GM12865 (cell line): Measurements from ENCODE around the gene GBX2.

Experiments
- DNase-seq: peaks from one replicate; pipeline ENCODE4 v3.0.0; 2010; ENCODE audit warnings: low read depth
- H3K4me3 ChIP-seq: 2 replicates; pipeline ENCODE4 v1.5.1; 2011; ENCODE audit warnings: mild to moderate bottlenecking, low read depth, low read length, control low read depth
- TF ChIP-seq, protein P1 (sequence below): IDR thresholded peaks from 2 replicates; pipeline ENCODE4 v1.5.1; 2011; ENCODE audit warnings: low read length, control low read depth, low read depth, inconsistent platforms; ENCODE audit not compliant: insufficient read depth; ENCODE audit errors: missing control alignments

The GBX2 gene

DNA sequence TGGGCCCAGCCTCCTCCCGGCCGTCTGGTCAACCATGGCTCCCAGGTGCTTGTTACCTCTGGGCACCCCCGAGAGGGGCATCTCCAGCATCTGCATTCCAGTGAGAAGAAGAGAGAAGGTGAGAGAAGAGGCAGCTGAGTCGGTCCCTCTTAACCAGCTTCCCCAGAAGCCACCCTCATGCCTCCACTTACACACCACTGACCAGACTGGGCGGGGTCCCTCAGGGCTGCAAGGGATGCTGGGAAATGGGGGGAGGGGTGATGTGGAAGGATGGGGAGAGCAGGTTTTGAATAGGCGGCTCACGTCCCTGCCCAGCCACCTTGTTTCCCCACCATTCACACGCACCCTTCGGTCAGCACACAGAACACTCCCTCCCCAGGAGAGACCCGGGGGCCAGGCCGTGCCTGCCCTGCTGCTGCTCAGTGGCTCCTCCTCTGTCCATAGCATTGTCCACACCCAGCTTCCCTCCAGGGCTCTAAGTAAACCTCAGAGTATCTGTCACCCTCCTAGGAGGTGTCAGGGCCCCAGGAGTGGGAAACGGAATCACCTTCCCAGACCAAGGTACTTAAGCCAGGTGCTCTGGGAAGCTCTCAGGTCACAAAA, 34.7 kb downstream of the GBX2 start:
- H3K4me3 ChIP-seq, result no peak overlapping the region
- TF ChIP-seq, protein P1, sequence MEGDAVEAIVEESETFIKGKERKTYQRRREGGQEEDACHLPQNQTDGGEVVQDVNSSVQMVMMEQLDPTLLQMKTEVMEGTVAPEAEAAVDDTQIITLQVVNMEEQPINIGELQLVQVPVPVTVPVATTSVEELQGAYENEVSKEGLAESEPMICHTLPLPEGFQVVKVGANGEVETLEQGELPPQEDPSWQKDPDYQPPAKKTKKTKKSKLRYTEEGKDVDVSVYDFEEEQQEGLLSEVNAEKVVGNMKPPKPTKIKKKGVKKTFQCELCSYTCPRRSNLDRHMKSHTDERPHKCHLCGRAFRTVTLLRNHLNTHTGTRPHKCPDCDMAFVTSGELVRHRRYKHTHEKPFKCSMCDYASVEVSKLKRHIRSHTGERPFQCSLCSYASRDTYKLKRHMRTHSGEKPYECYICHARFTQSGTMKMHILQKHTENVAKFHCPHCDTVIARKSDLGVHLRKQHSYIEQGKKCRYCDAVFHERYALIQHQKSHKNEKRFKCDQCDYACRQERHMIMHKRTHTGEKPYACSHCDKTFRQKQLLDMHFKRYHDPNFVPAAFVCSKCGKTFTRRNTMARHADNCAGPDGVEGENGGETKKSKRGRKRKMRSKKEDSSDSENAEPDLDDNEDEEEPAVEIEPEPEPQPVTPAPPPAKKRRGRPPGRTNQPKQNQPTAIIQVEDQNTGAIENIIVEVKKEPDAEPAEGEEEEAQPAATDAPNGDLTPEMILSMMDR, result no peak
- DNase-seq, result no peak

DNA sequence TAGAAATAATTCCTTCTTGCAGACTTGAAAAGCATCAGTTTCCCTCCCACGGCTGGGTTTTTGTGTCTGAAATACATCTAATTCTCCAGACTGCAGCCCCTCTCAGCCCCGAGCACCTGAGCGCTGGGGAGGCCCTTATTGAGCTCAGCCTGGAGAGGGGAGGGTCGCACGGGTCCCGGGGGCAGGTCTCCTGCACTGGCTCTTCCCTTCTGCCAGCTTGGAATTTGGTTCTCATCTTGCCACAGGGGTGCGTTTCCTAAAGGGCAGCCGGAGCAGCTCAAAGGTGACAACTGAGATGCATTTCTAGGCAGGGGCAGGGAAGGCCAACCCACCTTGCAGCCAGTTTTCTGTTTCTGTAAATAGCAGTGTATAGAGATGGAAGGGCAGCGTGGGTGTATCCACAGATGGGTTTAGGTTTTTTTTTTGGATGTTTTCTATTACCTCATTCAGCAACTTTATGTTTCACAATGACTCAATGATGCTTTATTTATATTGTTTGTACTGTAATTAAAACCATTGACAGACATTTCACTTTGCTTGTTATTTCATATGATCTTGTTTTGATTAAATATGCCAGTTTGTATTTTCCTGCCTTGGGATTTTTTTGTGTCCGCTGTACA, 37.0 kb downstream of the GBX2 start:
- no peak overlapping the region for H3K4me3 ChIP-seq
- TF ChIP-seq, protein P1, result no peak
- DNase-seq, result no peak

DNA sequence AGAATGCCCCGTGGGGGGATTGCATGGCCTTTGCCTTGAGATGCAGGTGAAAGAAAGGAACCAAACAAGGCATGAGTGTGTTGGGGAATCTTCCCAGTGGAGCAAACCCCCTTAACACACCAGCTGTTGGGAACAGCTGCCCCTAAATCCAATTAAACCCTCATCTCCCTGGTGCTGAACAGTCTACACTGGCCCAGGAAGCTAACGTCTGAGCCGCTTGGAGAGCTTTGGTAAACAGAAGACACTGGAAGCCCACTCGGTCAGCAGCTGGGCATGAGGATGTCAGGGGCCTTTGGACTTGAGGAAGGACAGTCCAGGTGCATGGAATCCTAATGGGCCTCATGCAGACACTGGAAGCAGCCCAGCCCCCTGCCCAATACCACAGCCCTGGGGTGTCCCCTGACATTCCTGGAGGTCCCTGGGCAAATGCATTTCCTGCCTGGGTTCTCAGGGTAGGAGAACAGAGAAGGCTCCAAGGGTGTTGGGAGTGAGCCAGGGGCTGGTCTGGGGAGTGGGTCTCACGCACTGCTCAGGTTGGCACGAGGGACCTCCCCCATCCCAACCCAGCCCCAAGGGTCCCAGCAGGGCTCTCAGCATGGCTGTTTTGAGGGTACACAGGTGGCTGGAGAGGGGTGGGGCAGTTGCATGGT, 37.7 kb downstream of the GBX2 start:
- no peak for DNase-seq
- TF ChIP-seq, protein P1, result no peak
- H3K4me3 ChIP-seq, result no peak overlapping the region

DNA sequence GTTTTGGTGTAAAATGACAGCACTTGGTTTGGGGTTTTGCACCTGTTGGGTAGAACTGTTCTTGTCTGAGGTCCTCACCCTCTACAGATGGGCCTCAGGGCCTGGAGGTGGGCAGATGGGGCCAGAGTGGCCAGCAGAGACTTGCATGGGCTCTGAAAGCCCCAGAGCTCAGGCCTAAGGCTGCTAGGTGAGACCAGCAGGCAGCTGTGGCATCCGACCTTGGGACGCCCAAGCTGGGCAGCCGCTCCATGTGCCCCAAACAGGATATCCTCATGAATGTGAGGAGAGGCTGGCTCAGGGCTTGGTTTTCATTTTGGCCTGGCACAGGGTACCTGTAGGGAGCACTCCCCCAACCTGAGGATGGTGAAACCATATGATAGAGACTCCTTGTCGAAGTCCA, 38.3 kb downstream of the GBX2 start:
- DNase-seq, result no peak
- TF ChIP-seq, protein P1, result no peak
- H3K4me3 ChIP-seq, result no peak overlapping the region

DNA sequence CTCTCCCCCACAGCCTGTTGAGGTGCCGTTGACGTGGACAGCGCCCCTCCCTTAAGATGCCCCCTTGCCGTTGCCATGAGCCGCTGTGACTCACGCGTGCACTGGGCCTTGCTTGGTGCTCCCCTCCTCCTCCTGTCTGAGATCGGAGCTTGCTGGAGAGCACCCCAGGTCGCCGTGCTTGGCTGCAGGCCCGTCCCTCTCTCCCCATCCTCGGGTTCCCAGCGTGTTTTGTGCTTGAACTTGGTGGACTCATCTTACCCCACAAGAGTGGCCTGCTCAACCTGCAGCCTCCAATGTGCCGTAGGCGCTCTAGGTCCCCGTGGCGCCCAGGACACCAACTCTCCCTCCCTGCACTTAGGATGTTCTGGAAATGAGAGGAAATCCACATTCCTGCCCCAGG, 39.9 kb downstream of the GBX2 start:
- TF ChIP-seq, protein P1, result no peak
- no peak overlapping the region for H3K4me3 ChIP-seq
- DNase-seq, result no peak

DNA sequence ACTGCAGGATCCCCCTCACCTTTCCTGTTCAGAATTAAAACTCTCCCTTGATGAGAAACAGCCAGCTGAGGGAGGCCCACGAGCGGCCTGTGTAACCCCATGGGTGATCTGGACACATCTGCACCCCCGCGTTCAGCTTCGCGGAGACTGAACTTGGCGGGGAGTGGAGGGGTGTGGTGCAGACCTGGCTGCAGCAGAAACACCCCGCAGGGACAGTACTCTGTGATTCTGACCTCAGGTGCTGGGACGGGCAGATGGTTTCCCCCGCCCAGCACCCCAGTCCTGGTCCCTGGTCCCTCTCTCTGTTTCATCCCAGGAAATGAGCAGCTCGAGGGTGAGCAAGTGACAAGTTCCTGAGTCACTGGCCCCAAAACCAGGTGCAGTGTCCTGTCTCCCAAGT, 41.2 kb downstream of the GBX2 start:
- no peak overlapping the region for H3K4me3 ChIP-seq
- TF ChIP-seq, protein P1, result no peak
- DNase-seq, result no peak
